HFFc6 (cell line): ENCODE results near the gene SEC23B. TPM values are rescaled to one million over a fixed set of nuclear protein-coding genes. Genes with fewer than 3 reads are reported as not detected.

Experiments used
- DNase-seq: peaks from one replicate; pipeline ENCODE4 v3.0.0-alpha.2; 2018
- H3K27ac Mint-ChIP-seq: 2 replicates; pipeline ENCODE4 v1.8.0; 2020; ENCODE audit warnings: mild to moderate bottlenecking, mixed read lengths
- H3K27me3 Mint-ChIP-seq: 2 replicates; pipeline ENCODE4 v1.8.0; 2021; ENCODE audit warnings: mild to moderate bottlenecking, moderate library complexity, mixed read lengths; ENCODE audit not compliant: insufficient read depth
- H3K36me3 Mint-ChIP-seq: 2 replicates; pipeline ENCODE4 v1.8.0; 2021; ENCODE audit warnings: low read depth, mixed read lengths
- H3K4me1 Mint-ChIP-seq: 2 replicates; pipeline ENCODE4 v1.8.0; 2020; ENCODE audit warnings: low read depth, mixed read lengths
- H3K4me3 Mint-ChIP-seq: 2 replicates; pipeline ENCODE4 v1.8.0; 2020; ENCODE audit warnings: mild to moderate bottlenecking, moderate library complexity, mixed read lengths
- H3K9me3 Mint-ChIP-seq: 2 replicates; pipeline ENCODE4 v1.8.0; 2020; ENCODE audit warnings: mild to moderate bottlenecking, mixed read lengths
- CTCF ChIP-seq: fragments of 200-600 bp; sonication (generic); IDR thresholded peaks from 2 replicates; pipeline ENCODE4 v1.5.0; 2021; ENCODE audit warnings: antibody characterized with exemption, mild to moderate bottlenecking
- microRNA-seq: library from miRNA; unstranded; fragments of <30 nt; microRNA quantifications from one replicate; pipeline ENCODE4, GENCODE V29; 2019
- total RNA-seq, 6 experiments: library from RNA; stranded (reverse); fragmentation: NEBNext Ultra II Directional; extraction: Animal tissue kit (Norgen Biotek cat#: 25700); gene quantifications; 2 replicates in 1 of 6; 3 replicates in 5 of 6; pipeline ENCODE4 v1.2.3, GENCODE V29; 2021

Gene SEC23B
- total RNA-seq, 6 experiments from 2014 or later = 50.8 to 63.4 (median 57.6) TPM

GRCh38 chr20:18587665-18588573, 80.2 kb downstream of the SEC23B start, which contains the start of gene DTD1:
Gene DTD1 (plus strand): TSS chr20:18588054. CDS start chr20:18588073, 19 bp downstream.
- peak; percentile 91 for TF ChIP-seq CTCF
- H3K27ac Mint-ChIP-seq = peak within 1 kb of the TSS; percentile 90
- H3K27me3 Mint-ChIP-seq = no peaks in the 10 kb centered on the region; the same call in 1 of the 2 replicates
- H3K4me1 Mint-ChIP-seq = peaks cover 25% of the 10 kb centered on the region
- DNase-seq = peak; percentile 83
- no peaks in the 10 kb centered on the region for H3K36me3 Mint-ChIP-seq
- H3K9me3 Mint-ChIP-seq = no peaks in the 10 kb centered on the region
- H3K4me3 Mint-ChIP-seq = peak within 1 kb of the TSS; percentile 94

GRCh38 chr20:18588574-18588933, 80.8 kb downstream of the SEC23B start:
- no peaks in the 10 kb centered on the region for H3K9me3 Mint-ChIP-seq
- no peak for TF ChIP-seq CTCF
- H3K27me3 Mint-ChIP-seq = no peaks in the 10 kb centered on the region; the same call in 1 of the 2 replicates
- DNase-seq = no peak
- H3K4me3 Mint-ChIP-seq = peak overlapping the region; percentile 94
- H3K27ac Mint-ChIP-seq = peak overlapping the region; percentile 90
- peaks cover 25% of the 10 kb centered on the region for H3K4me1 Mint-ChIP-seq
- H3K36me3 Mint-ChIP-seq = no peaks in the 10 kb centered on the region

GRCh38 chr20:18589941-18590674, 82.4 kb downstream of the SEC23B start:
- Mint-ChIP-seq H3K4me1 (peaks cover 25% of the 10 kb centered on the region), H3K27ac (no peak overlapping the region), H3K36me3 (no peaks in the 10 kb centered on the region), H3K4me3 (peak overlapping the region; percentile 94; the same call in 1 of the 2 replicates), H3K27me3 (no peaks in the 10 kb centered on the region), H3K9me3 (no peaks in the 10 kb centered on the region)
- no peak for TF ChIP-seq CTCF
- DNase-seq = no peak

- no peaks in the 10 kb centered on the region for H3K4me1 Mint-ChIP-seq
- peaks cover 12% of the 10 kb centered on the region for H3K36me3 Mint-ChIP-seq
- no peak for DNase-seq
- H3K9me3 Mint-ChIP-seq = no peaks in the 10 kb centered on the region
- no peak for TF ChIP-seq CTCF
- H3K27me3 Mint-ChIP-seq = no peaks in the 10 kb centered on the region
- H3K27ac Mint-ChIP-seq = no peak overlapping the region
- H3K4me3 Mint-ChIP-seq = no peak overlapping the region
These were observed 88.5 kb downstream of the SEC23B start for GRCh38 chr20:18596270-18596669.

GRCh38 chr20:18609741-18610140, 102.0 kb downstream of the SEC23B start:
- H3K36me3 Mint-ChIP-seq = no peaks in the 10 kb centered on the region
- no peak for TF ChIP-seq CTCF
- no peaks in the 10 kb centered on the region for H3K4me1 Mint-ChIP-seq
- no peak for DNase-seq
- no peaks in the 10 kb centered on the region for H3K27me3 Mint-ChIP-seq
- no peak overlapping the region for H3K27ac Mint-ChIP-seq
- no peaks in the 10 kb centered on the region for H3K9me3 Mint-ChIP-seq
- no peak overlapping the region for H3K4me3 Mint-ChIP-seq

Small RNA genes lying within 50 kb of the gene (microRNA-seq; reads per million reads assigned to microRNA genes)
- gene MIR3192 = 3.1 reads per million

Other genes starting within 250 kb of the SEC23B start
- gene ZNF133, start 219.4 kb upstream of the SEC23B start, total RNA-seq = 10 to 100 TPM in 4 of 6 experiments, 1 to 10 TPM in 2; 8.9 to 11.4 (median 10.2) TPM
- gene DZANK1, start 40.9 kb upstream of the SEC23B start, total RNA-seq = 1 to 10 TPM; 1.1 to 1.6 (median 1.5) TPM
- gene POLR3F, start 40.5 kb upstream of the SEC23B start, total RNA-seq = 10 to 100 TPM; 10.7 to 12.8 (median 12.0) TPM
- gene RBBP9, start 10.7 kb upstream of the SEC23B start, total RNA-seq = 10 to 100 TPM; 11.5 to 17.5 (median 15.8) TPM
- gene SMIM26, start 59.5 kb downstream of the SEC23B start, total RNA-seq = 10 to 100 TPM; 59.7 to 71.0 (median 67.7) TPM
- gene DTD1, start 80.1 kb downstream of the SEC23B start, total RNA-seq = 10 to 100 TPM; 53.6 to 75.1 (median 70.6) TPM